A549 (cell line): ENCODE results near the gene ANKRD17. TPM values are rescaled to one million over a fixed set of nuclear protein-coding genes. Genes with fewer than 3 reads are reported as not detected.
"Not testable (repeated sequence)": the region's sequence is repeated elsewhere in the genome, so short reads cannot be mapped to it uniquely, and the experiment has no call there.

Source experiments
- ATAC-seq, 2 experiments: fragments of 200-7000 bp in 1 of 2; fragments of >200 bp in 1 of 2; cut with Nextera tagmentation in 1 of 2; cut with Tn5 transposase in 1 of 2; 3 replicates each; pipeline versions ENCODE4 v1.8.0 to v1.9.1; 2018 to 2020; ENCODE audit warnings: mild to moderate bottlenecking in 1 of 2, moderate library complexity in 1 of 2
- CTCF ChIA-PET: fragments of 300-600 bp; sonication (Branson Sonifier 250); formaldehyde crosslinking; extraction: SDS; loops from one replicate; lab custom pipeline; 2021; ENCODE audit warnings: antibody characterized with exemption, inconsistent platforms; lab: Yijun Ruan, JAX
- POLR2A ChIA-PET: fragments of 350-600 bp; formaldehyde crosslinking; extraction: SDS; loops from one replicate; lab custom pipeline; 2021; ENCODE audit warnings: antibody characterized with exemption, inconsistent platforms; lab: Yijun Ruan, JAX
- DNase-seq, 2 experiments: peaks; one replicate each; pipeline versions ENCODE4 v3.0.0 to v3.0.0-alpha.2; 2011 to 2016; ENCODE audit warnings: low read depth in 1 of 2, low spot score in 1 of 2
- FAIRE-seq: peaks from 2 replicates; lab custom pipeline; 2011; peaks lifted over from hg19 to GRCh38; lab: Jason Lieb, UNC
- H3K27ac ChIP-seq, 2 experiments: fragments of >200 bp; sonication (Bioruptor Twin); formaldehyde crosslinking; 3 replicates each; pipeline ENCODE4 v1.5.1; 2016 to 2017
- H3K4me1 ChIP-seq: fragments of >200 bp; sonication (Bioruptor Twin); formaldehyde crosslinking; 3 replicates; pipeline ENCODE4 v1.6.1; 2016
- H3K4me2 ChIP-seq: fragments of >200 bp; sonication (Bioruptor Twin); formaldehyde crosslinking; 3 replicates; pipeline ENCODE4 v1.6.1; 2016
- H3K4me3 ChIP-seq: fragments of >200 bp; sonication (Bioruptor Twin); formaldehyde crosslinking; 3 replicates; pipeline ENCODE4 v1.5.1; 2016
- H3K9me3 ChIP-seq: fragments of >200 bp; sonication (Bioruptor Twin); formaldehyde crosslinking; 3 replicates; pipeline ENCODE4 v1.6.1; 2016
- BHLHE40 ChIP-seq: IDR thresholded peaks from 2 replicates; pipeline ENCODE4 v1.6.1; 2012; ENCODE audit warnings: low read depth, low read length, inconsistent platforms
- CEBPB ChIP-seq, 2 experiments: fragments of >200 bp in 1 of 2; sonication (Bioruptor Twin) in 1 of 2; formaldehyde crosslinking in 1 of 2; IDR thresholded peaks; 2 replicates each; pipeline ENCODE4 v1.6.1; 2012 to 2016
- CTCF ChIP-seq: fragments of >200 bp; sonication (Bioruptor Twin); formaldehyde crosslinking; IDR thresholded peaks from 3 replicates; pipeline ENCODE4 v1.5.1; 2016
- EP300 ChIP-seq, 2 experiments: fragments of >200 bp; sonication (Bioruptor Twin); formaldehyde crosslinking; IDR thresholded peaks; 2 replicates in 1 of 2; 3 replicates in 1 of 2; pipeline ENCODE4 v1.6.1; 2016 to 2017
- FOSL2 ChIP-seq, 2 experiments: fragments of 450-650 bp in 1 of 2; fragments of >200 bp in 1 of 2; sonication (Bioruptor Twin) in 1 of 2; formaldehyde crosslinking; IDR thresholded peaks; 2 replicates each; pipeline versions ENCODE4 v1.5.0 to v1.6.1; 2016 to 2020; ENCODE audit warnings: mild to moderate bottlenecking in 1 of 2, moderate library complexity in 1 of 2
- HES2 ChIP-seq: fragments of >200 bp; sonication (Bioruptor Twin); formaldehyde crosslinking; IDR thresholded peaks from 2 replicates; pipeline ENCODE4 v1.6.1; 2016
- HMGXB4 ChIP-seq: fragments of 250-450 bp; sonication (Bioruptor Pico); IDR thresholded peaks from 2 replicates; pipeline ENCODE4 v1.5.0; 2021; ENCODE audit warnings: mild to moderate bottlenecking, moderate library complexity, borderline replicate concordance
- MAX ChIP-seq: IDR thresholded peaks from 2 replicates; pipeline ENCODE4 v1.6.1; 2012
- MYC ChIP-seq: IDR thresholded peaks from 2 replicates; pipeline ENCODE4 v1.6.1; 2012; ENCODE audit warnings: mild to moderate bottlenecking, inconsistent platforms, low read length, improper control_type of control experiment, borderline replicate concordance
- PHF8 ChIP-seq: fragments of 200-600 bp; sonication (generic); IDR thresholded peaks from 2 replicates; pipeline ENCODE4 v1.6.1; 2016; ENCODE audit warnings: low read depth, mild to moderate bottlenecking, antibody characterized with exemption, moderate library complexity, borderline replicate concordance
- RAD21 ChIP-seq, 2 experiments: fragments of >200 bp in 1 of 2; sonication (Bioruptor Twin) in 1 of 2; formaldehyde crosslinking in 1 of 2; IDR thresholded peaks in 1 of 2; conservative IDR thresholded peaks in 1 of 2; 2 replicates in 1 of 2; 3 replicates in 1 of 2; pipeline ENCODE4 v1.6.1; 2012 to 2018; ENCODE audit warnings: inconsistent platforms in 1 of 2
- SMC3 ChIP-seq: fragments of >200 bp; sonication (Bioruptor Twin); formaldehyde crosslinking; IDR thresholded peaks from 3 replicates; pipeline ENCODE4 v1.6.1; 2018; ENCODE audit warnings: inconsistent platforms
- ZNF302 ChIP-seq: fragments of 250-450 bp; sonication (Bioruptor Pico); IDR thresholded peaks from 2 replicates; pipeline ENCODE4 v1.9.0; 2021; ENCODE audit warnings: inconsistent platforms, mild to moderate bottlenecking, moderate library complexity
- WGBS: methylation state at CpG from one replicate; pipeline ENCODE4 v1.1.6; 2017; ENCODE audit errors: missing lambda C conversion rate; 5-methylcytosine and 5-hydroxymethylcytosine counted together
- polyA plus RNA-seq, 4 experiments: library from polyadenylated mRNA; depleted of rRNA in 3 of 4; stranded (reverse); fragments of >200 nt; fragmentation: RNase III in 1 of 4; extraction: RNeasy Plus Mini Kit Qiagen cat#74134 plus additional on column Dnase treatment in 1 of 4; gene quantifications; 2 replicates in 3 of 4; 3 replicates in 1 of 4; pipeline ENCODE4 v1.2.3, GENCODE V29; 2011 to 2017

The ANKRD17 gene
- polyA plus RNA-seq, 2 of the 4 experiments (the other 2 are of a cell fraction) = 18.1 to 43.5 TPM

GRCh38 chr4:73259571-73260090 is 1.0 kb upstream of the ANKRD17 start:
- ChIA-PET POLR2A (interaction anchor here (0.7 to 2.3 kb wide), 4 partner anchors 9 to 54 kb away, joined by 3 to 10 read pairs (median 4); no protein-coding TSS in a partner anchor), CTCF (interaction anchor here (0.9 kb wide), 1 partner anchor 49 kb away, joined by 3 read pairs; no protein-coding TSS in a partner anchor)
- H3K27ac ChIP-seq = peak overlapping the region; percentile 99 to 100
- H3K4me1 ChIP-seq = peaks cover 23% of the 10 kb centered on the region; the same call in 2 of the 3 replicates
- H3K9me3 ChIP-seq = no peaks in the 10 kb centered on the region
- FAIRE-seq (no peak), ATAC-seq (peak in 1 of 2 experiments; percentile 42; a peak in 3 of 6 replicates), DNase-seq (no peak)
- peak overlapping the region; percentile 74 for H3K4me3 ChIP-seq
- peak overlapping the region; percentile 83 for H3K4me2 ChIP-seq
- no peak for TF ChIP-seq CEBPB (IDR thresholded peaks at IDR 0.05)
- TF ChIP-seq, all 56 proteins: peak for 0
- 1% methylated on average over 8 of the region's 8 CpGs for WGBS

GRCh38 chr4:73258436-73258685 is 237 bp downstream of the ANKRD17 start:
- H3K4me2 ChIP-seq = peak overlapping the region; percentile 77; the same call in 2 of the 3 replicates

GRCh38 chr4:73257651-73258435 is 755 bp downstream of the ANKRD17 start:
- ATAC-seq (peak; percentile 11 to 21; a peak in 5 of 6 replicates), DNase-seq (peak; percentile 10 to 23), FAIRE-seq (no peak)
- ChIA-PET CTCF (interaction anchor here (0.6 to 2.6 kb wide), 17 partner anchors 9 to 396 kb away, joined by 3 to 9 read pairs (median 4); no protein-coding TSS in a partner anchor), POLR2A (interaction anchor here (0.6 to 2.3 kb wide), 13 partner anchors 17 to 1423 kb away, joined by 3 to 10 read pairs (median 4); partner anchors contain the start of gene COX18)
- under 1% methylated on average over 18 of the region's 34 CpGs for WGBS
- Histone ChIP-seq H3K4me2 (peak overlapping the region; percentile 77), H3K4me3 (peak overlapping the region; percentile 74), H3K27ac (peak overlapping the region; percentile 99 to 100), H3K9me3 (no peaks in the 10 kb centered on the region), H3K4me1 (peaks cover 23% of the 10 kb centered on the region; the same call in 2 of the 3 replicates)
- TF ChIP-seq HMGXB4 (CRISPR knock-in tag) (no peak), MYC (peak; percentile 18; the same call in 1 of the 2 replicates), EP300 (IDR thresholded peaks at IDR 0.05) (no peak), MAX (peak; percentile 19; the same call in 1 of the 2 replicates), HES2 (no peak)

More at GRCh38 chr4:73258436-73258685, 237 bp downstream of the ANKRD17 start:
- no CpG with 5 or more reads among the region's 30 CpGs for WGBS
- TF ChIP-seq RAD21 (conservative IDR thresholded peaks at IDR 0.05 in 1 of 2, IDR thresholded peaks at IDR 0.05 in 1 of 2) = peak in 1 of 2 experiments; percentile 27; a peak in 1 of 5 replicates
- 0 out of 2 replicates have a peak, but pooled peaks have one; percentile 16 for TF ChIP-seq PHF8
- 0 out of 3 replicates have a peak, but pooled peaks have one; percentile 17 for TF ChIP-seq SMC3
- no peak for TF ChIP-seq FOSL2 (IDR thresholded peaks at IDR 0.05)
- no peak for TF ChIP-seq FOSL2 (CRISPR knock-in tag; IDR thresholded peaks at IDR 0.05)
- TF ChIP-seq HES2 = no peak
- ATAC-seq (peak in 1 of 2 experiments; percentile 32; a peak in 5 of 6 replicates), DNase-seq (peak in 1 of 2 experiments; percentile 4), FAIRE-seq (no peak)
- ChIA-PET CTCF (interaction anchor here (0.6 to 2.1 kb wide), 8 partner anchors 13 to 396 kb away, joined by 3 to 5 read pairs (median 4); no protein-coding TSS in a partner anchor), POLR2A (interaction anchor here (0.6 to 2.3 kb wide), 13 partner anchors 18 to 1422 kb away, joined by 3 to 10 read pairs (median 4); partner anchors contain the start of gene COX18)
- Histone ChIP-seq H3K9me3 (no peaks in the 10 kb centered on the region), H3K27ac (peak overlapping the region; percentile 99 to 100), H3K4me3 (peak overlapping the region; percentile 74), H3K4me1 (peaks cover 23% of the 10 kb centered on the region; the same call in 2 of the 3 replicates)

GRCh38 chr4:73257234-73257633 is 1.4 kb downstream of the ANKRD17 start:
- peak; percentile 35 to 79 for DNase-seq
- peak overlapping the region; percentile 74 for H3K4me3 ChIP-seq
- H3K4me1 ChIP-seq = peaks cover 23% of the 10 kb centered on the region; the same call in 2 of the 3 replicates
- ATAC-seq = peak; percentile 60 to 66; a peak in 5 of 6 replicates
- TF ChIP-seq RAD21 (conservative IDR thresholded peaks at IDR 0.05 in 1 of 2, IDR thresholded peaks at IDR 0.05 in 1 of 2) (peak; percentile 70; a peak in 4 of 5 replicates), CTCF (peak; percentile 64), BHLHE40 (no peak), CEBPB (IDR thresholded peaks at IDR 0.05) (peak in 1 of 2 experiments; percentile 44; a peak in 1 of 4 replicates), SMC3 (peak; percentile 45; the same call in 2 of the 3 replicates), ZNF302 (CRISPR knock-in tag) (no peak)
- CTCF ChIA-PET = interaction anchor here (0.7 to 2.6 kb wide), 19 partner anchors 8 to 930 kb away, joined by 3 to 9 read pairs (median 3); no protein-coding TSS in a partner anchor
- no peak for FAIRE-seq
- peak overlapping the region; percentile 77 for H3K4me2 ChIP-seq
- 2% methylated on average over 6 of the region's 6 CpGs for WGBS
- H3K27ac ChIP-seq = peak overlapping the region; percentile 99 to 100
- POLR2A ChIA-PET = interaction anchor here (1.1 kb wide), 1 partner anchor 187 kb away, joined by 3 read pairs; no protein-coding TSS in a partner anchor
- H3K9me3 ChIP-seq = no peaks in the 10 kb centered on the region

GRCh38 chr4:73255847-73256246 is 2.8 kb downstream of the ANKRD17 start:
- WGBS = 79% methylated on average over 8 of the region's 8 CpGs
- CTCF ChIA-PET = interaction anchor here (0.9 to 2.6 kb wide), 4 partner anchors 18 to 217 kb away, joined by 3 to 7 read pairs (median 4); no protein-coding TSS in a partner anchor
- H3K4me3 ChIP-seq, FAIRE-seq, H3K27ac ChIP-seq, POLR2A ChIA-PET, ATAC-seq, DNase-seq, H3K9me3 ChIP-seq: not testable (repeated sequence)
- Histone ChIP-seq H3K4me1 (peaks cover 23% of the 10 kb centered on the region; the same call in 2 of the 3 replicates), H3K4me2 (peak overlapping the region; percentile 77; the same call in 2 of the 3 replicates)
